Right lobe of liver (tissue), 6 donors: ENCODE measurements around the gene SEMA3C. TPM values are rescaled to one million over a fixed set of nuclear protein-coding genes. Genes with fewer than 3 reads are reported as not detected.

Experiments used
- ATAC-seq, 4 donors: fragments of 200-7000 bp; cut with Tn5 transposase; one replicate each; pipeline ENCODE4 v1.9.1; 2020; ENCODE audit warnings: mild to moderate bottlenecking in 4 of 4, moderate library complexity in 4 of 4
- DNase-seq, 3 donors: peaks; one replicate each; pipeline ENCODE4 v3.0.0-alpha.2; 2020
- H3K27ac ChIP-seq, 3 donors: fragments of 200-600 bp; one replicate each; pipeline ENCODE4 v1.8.0; 2022
- H3K27me3 ChIP-seq, 2 donors: fragments of 200-600 bp; one replicate each; pipeline ENCODE4 v1.8.0; 2022
- H3K36me3 ChIP-seq, 4 donors: fragments of 200-600 bp; sonication (generic) in 1 of 4; one replicate each; pipeline versions ENCODE4 v1.5.1 to v1.8.0; 2017 to 2022; ENCODE audit warnings: control low read depth in 1 of 4
- H3K4me1 ChIP-seq, 4 donors: fragments of 200-600 bp; sonication (generic) in 1 of 4; one replicate each; pipeline versions ENCODE4 v1.5.1 to v1.8.0; 2017 to 2022; ENCODE audit warnings: control low read depth in 1 of 4
- H3K4me3 ChIP-seq, 3 donors: fragments of 200-600 bp; one replicate each; pipeline ENCODE4 v1.8.0; 2022
- H3K9me3 ChIP-seq, 4 donors: fragments of 200-600 bp; sonication (generic) in 1 of 4; one replicate each; pipeline versions ENCODE4 v1.5.1 to v1.8.0; 2017 to 2022; ENCODE audit warnings: control low read depth in 1 of 4
- POLR2A ChIP-seq: fragments of 450-650 bp; IDR thresholded peaks from one replicate; pipeline ENCODE4 v1.6.1; 2017; ENCODE audit warnings: antibody characterized with exemption, mild to moderate bottlenecking
- WGBS: methylation state at CpG from one replicate; pipeline ENCODE4 v1.1.6; 2018; ENCODE audit warnings: low coverage, low lambda C conversion rate; ENCODE audit not compliant: insufficient coverage; ENCODE audit errors: missing lambda C conversion rate; 5-methylcytosine and 5-hydroxymethylcytosine counted together
- intact Hi-C, 2 donors: fragments of 100-400 bp; cut with DNase I; formaldehyde crosslinking; loops; one replicate each; pipeline versions ENCODE4 v1.11.2 to v1.14.1; 2022
- total RNA-seq, 6 experiments: library from RNA; depleted of rRNA in 2 of 6; stranded (reverse); fragments of >200 nt in 2 of 6; fragmentation: NEBNext Ultra II Directional in 3 of 6; extraction: Animal tissue kit (Norgen Biotek cat#: 25700) in 3 of 6; gene quantifications; one replicate each; pipeline versions ENCODE4 v1.1.0 to v1.2.4, GENCODE V29; 2016 to 2023
- TF ChIP-seq, protein P1 (sequence below), 4 donors: fragments of 200-600 bp in 3 of 4; fragments of 450-650 bp in 1 of 4; IDR thresholded peaks; one replicate each; pipeline versions ENCODE4 v1.5.1 to v1.8.0; 2016 to 2022; ENCODE audit warnings: antibody characterized with exemption in 4 of 4, mild to moderate bottlenecking in 2 of 4
- donor health status: DM: no; HTN: yes; CAD: no.
- donor health status: DM: no; HTN: no; CAD: no.
- donor health status: DM: no; HTN: no; CAD: no.
- donor health status: DM: no; HTN: yes; CAD: no.
- donor health status: DM: no; HTN: yes; CAD: no.

SEMA3C gene
- total RNA-seq, 6 experiments from 2014 or later, result 0.23 to 1.3 (median 0.53) TPM

DNA sequence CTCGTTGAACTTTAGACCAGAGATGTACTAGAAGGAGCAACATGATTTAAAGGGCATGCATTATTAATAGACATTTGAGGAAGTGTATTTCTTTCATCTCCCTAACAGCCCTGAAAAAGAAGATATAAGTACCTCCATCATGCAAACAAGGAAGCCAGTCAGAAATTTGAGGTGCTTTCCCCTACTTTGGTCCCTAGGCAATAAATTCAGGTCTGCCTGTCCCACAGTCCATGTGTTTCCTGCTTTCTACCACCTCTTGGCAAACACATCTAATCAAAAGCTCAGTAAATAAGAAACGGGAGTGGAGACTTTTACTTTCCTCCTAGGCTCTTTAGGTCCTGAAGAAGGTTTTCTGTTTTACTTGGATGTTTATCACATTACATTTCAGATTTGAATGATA, 5.2 kb upstream of the SEMA3C start:
- ATAC-seq, result no peak
- Histone ChIP-seq H3K9me3 (no peaks in the 10 kb centered on the region), H3K36me3 (no peaks in the 10 kb centered on the region), H3K27me3 (no peaks in the 10 kb centered on the region), H3K4me1 (peaks cover 0 to 5% (median 0%) of the 10 kb centered on the region in 4 donors), H3K4me3 (no peak overlapping the region), H3K27ac (no peak overlapping the region)
- DNase-seq, result no peak
- WGBS, result 13% methylated on average over 2 of the region's 2 CpGs
- intact Hi-C loops, result no loop called here
- no peak for TF ChIP-seq POLR2A

DNA sequence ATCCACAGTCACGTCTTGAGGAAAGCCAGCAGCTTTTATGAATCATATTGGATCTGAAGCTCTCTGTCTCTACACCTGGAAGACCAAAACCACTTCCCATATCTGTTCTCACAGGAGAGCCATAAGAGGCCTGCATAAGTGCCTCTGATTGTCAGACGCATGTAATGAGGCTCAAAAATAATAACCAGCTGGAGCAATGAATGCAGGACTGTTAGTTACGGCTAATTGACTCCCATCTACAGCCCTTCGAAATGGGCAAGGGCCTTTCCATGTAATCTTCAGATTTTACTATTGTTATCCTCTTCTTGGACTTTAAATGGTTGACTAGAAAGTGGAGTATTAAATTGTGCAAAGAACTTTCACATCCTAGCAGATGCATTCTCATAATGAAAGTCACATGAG, 4.4 kb upstream of the SEMA3C start:
- Histone ChIP-seq H3K27ac (no peak overlapping the region), H3K4me3 (no peak overlapping the region), H3K9me3 (no peaks in the 10 kb centered on the region), H3K36me3 (no peaks in the 10 kb centered on the region), H3K4me1 (peaks cover 0 to 9% (median 2%) of the 10 kb centered on the region in 4 donors), H3K27me3 (no peaks in the 10 kb centered on the region)
- DNase-seq (no peak), ATAC-seq (no peak)
- TF ChIP-seq, protein P1, sequence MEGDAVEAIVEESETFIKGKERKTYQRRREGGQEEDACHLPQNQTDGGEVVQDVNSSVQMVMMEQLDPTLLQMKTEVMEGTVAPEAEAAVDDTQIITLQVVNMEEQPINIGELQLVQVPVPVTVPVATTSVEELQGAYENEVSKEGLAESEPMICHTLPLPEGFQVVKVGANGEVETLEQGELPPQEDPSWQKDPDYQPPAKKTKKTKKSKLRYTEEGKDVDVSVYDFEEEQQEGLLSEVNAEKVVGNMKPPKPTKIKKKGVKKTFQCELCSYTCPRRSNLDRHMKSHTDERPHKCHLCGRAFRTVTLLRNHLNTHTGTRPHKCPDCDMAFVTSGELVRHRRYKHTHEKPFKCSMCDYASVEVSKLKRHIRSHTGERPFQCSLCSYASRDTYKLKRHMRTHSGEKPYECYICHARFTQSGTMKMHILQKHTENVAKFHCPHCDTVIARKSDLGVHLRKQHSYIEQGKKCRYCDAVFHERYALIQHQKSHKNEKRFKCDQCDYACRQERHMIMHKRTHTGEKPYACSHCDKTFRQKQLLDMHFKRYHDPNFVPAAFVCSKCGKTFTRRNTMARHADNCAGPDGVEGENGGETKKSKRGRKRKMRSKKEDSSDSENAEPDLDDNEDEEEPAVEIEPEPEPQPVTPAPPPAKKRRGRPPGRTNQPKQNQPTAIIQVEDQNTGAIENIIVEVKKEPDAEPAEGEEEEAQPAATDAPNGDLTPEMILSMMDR (IDR thresholded peaks at IDR 0.05), result no peak
- TF ChIP-seq POLR2A, result no peak
- WGBS, result 76% methylated on average over 4 of the region's 4 CpGs
- intact Hi-C loops, result no loop called here

DNA sequence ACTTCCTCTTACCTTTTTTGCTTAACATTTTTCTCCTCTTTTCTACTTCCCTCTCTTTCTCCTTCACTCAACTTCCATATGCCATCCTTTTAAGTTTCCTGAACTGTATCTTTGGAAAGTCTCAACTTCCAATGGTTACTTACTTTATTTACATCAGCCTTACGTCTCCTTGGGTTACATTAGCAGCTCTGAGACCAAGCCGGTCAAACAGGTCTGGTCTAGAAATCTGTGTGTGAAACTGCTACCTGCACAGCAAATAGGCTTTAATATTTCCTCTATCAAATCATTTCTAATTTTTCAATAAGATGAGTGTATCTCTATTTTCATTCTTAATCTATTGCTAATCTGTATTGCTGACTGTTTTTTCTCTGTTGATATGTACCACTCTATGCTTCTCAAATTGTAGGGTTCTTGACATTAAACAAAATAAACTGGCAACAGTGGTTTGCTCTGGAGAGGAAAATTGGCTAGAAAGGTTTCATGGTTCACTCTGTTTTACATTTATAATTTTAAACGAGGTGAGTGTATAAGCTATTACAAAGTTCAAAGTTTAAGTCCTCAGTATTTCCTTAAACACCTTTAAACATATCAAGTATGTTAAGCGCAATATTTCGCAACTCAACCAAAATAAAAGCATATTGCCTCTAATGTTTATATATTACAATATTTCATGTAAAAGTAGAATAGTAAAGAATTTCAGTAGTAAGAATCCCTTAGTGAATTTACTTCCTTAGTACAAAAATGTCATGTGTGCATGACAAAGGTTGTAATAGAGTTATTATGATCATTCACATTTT, 3.6 kb upstream of the SEMA3C start:
- no peak overlapping the region for H3K27ac ChIP-seq
- TF ChIP-seq, protein P1 (IDR thresholded peaks at IDR 0.05), result no peak
- no peak for TF ChIP-seq POLR2A

DNA sequence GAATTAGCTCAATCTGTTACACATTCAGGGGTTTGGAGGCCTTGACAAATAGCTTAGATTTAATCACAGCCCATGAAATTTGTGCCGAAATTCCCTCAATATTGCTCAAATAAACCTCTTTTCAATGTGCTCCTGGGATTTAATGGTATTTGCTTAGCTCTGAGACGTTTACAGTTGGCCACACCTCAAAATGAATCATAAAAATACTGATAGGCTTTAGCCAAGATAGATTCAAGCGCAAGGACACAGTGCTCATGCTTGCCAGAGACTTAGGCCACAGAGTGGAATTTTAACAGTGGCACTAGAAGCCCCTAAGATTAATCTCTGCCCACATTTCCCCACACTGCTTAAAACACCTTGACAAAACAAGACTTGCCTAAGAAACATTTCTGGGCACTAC, 2.3 kb upstream of the SEMA3C start:
- DNase-seq (no peak), ATAC-seq (no peak)
- intact Hi-C loops, result no loop called here

More for the DNA sequence above, 3.6 kb upstream of the SEMA3C start:
- 57% methylated on average over 5 of the region's 5 CpGs for WGBS
- ATAC-seq (no peak), DNase-seq (no peak)
- Histone ChIP-seq H3K9me3 (no peaks in the 10 kb centered on the region), H3K27me3 (no peaks in the 10 kb centered on the region), H3K4me3 (no peak overlapping the region), H3K4me1 (peaks cover 0 to 9% (median 2%) of the 10 kb centered on the region in 4 donors), H3K36me3 (no peaks in the 10 kb centered on the region)
- intact Hi-C loops, result no loop called here

DNA sequence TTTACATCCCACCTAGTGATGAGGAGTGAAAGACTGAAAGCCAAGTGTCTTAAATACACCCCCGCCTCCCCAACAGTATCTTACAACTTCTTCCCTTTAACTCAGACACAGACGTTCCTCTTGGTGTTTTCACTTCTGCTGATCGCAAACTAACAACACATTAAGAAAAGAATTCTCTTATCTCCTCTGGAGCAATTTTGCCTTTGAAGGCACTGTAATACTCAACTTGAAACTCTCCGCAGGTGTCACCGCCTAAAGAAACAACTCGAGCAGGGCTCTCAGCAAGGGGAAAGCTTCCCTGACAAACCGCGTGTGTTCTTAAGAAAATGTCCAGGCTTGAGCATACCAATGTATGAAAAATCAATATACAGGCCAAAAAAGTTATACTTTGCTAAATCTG, 452 bp downstream of the SEMA3C start:
- WGBS, result 3% methylated on average over 8 of the region's 8 CpGs

More for the DNA sequence above, 2.3 kb upstream of the SEMA3C start:
- Histone ChIP-seq H3K36me3 (no peaks in the 10 kb centered on the region), H3K27me3 (no peaks in the 10 kb centered on the region), H3K4me1 (peaks cover 0 to 9% (median 2%) of the 10 kb centered on the region in 4 donors), H3K27ac (no peak overlapping the region), H3K4me3 (no peak overlapping the region), H3K9me3 (no peaks in the 10 kb centered on the region)
- TF ChIP-seq POLR2A, result no peak
- TF ChIP-seq, protein P1 (IDR thresholded peaks at IDR 0.05), result no peak
- WGBS, result 54% methylated on average over 3 of the region's 3 CpGs

More for the DNA sequence above, 452 bp downstream of the SEMA3C start:
- DNase-seq (no peak), ATAC-seq (no peak)
- no peaks in the 10 kb centered on the region for H3K36me3 ChIP-seq
- intact Hi-C loops, result no loop called here
- no peak overlapping the region for H3K27ac ChIP-seq
- TF ChIP-seq, protein P1 (IDR thresholded peaks at IDR 0.05), result no peak
- peaks cover 0 to 9% (median 2%) of the 10 kb centered on the region in 4 donors for H3K4me1 ChIP-seq
- no peaks in the 10 kb centered on the region for H3K9me3 ChIP-seq
- no peaks in the 10 kb centered on the region for H3K27me3 ChIP-seq
- H3K4me3 ChIP-seq, result peak overlapping the region; percentile 34 to 45 (median 43)
